Measurements from ENCODE around the gene NNT. TPM values are rescaled to one million over a fixed set of nuclear protein-coding genes. Genes with fewer than 3 reads are reported as not detected.

NNT gene
- total and polyA plus RNA-seq, 3 experiments from 2014 or later: 43.5 to 87.3 (median 79.7) TPM

- H3K4me3 Mint-ChIP-seq: peak overlapping the region in 1 of 7 donors; percentile 66
- CTCF ChIA-PET: interaction anchor here (0.8 kb wide), 1 partner anchor 72 kb away, joined by 3 read pairs; no protein-coding TSS in a partner anchor
Measured at GRCh38 chr5:43560128-43560527, 42.9 kb upstream of the NNT start.

GRCh38 chr5:43561356-43561755 lies 41.6 kb upstream of the NNT start:
- Histone ChIP-seq H3K4me1 (ENCODE audit: insufficient read depth, low read length) (no peaks in the 10 kb centered on the region), H3K27me3 (ENCODE audit: insufficient read depth, low read length, poor library complexity, severe bottlenecking) (no peaks in the 10 kb centered on the region), H3K4me3 (ENCODE audit: low read length) (no peak overlapping the region), H3K36me3 (ENCODE audit: insufficient read depth, low read length) (no peaks in the 10 kb centered on the region), H3K9me3 (ENCODE audit: low read length) (no peaks in the 10 kb centered on the region), H3K27ac (ENCODE audit: low read depth, low read length) (no peak overlapping the region)
- Mint-ChIP-seq H3K36me3 (peaks cover 0 to 4% (median 0%) of the 10 kb centered on the region in 3 donors), H3K27me3 (peaks cover 0 to 10% of the 10 kb centered on the region in 2 donors), H3K9me3 (no peaks in the 10 kb centered on the region), H3K4me3 (no peak overlapping the region), H3K4me1 (peaks cover 10 to 12% (median 10%) of the 10 kb centered on the region in 3 donors), H3K27ac (no peak overlapping the region)
- no peak for DNase-seq
- CTCF ChIA-PET: no interaction called here
- POLR2A ChIA-PET: no interaction called here

More at GRCh38 chr5:43560128-43560527, 42.9 kb upstream of the NNT start:
- Mint-ChIP-seq H3K36me3 (peaks cover 0 to 11% (median 0%) of the 10 kb centered on the region in 3 donors), H3K27me3 (peaks cover 1 to 7% of the 10 kb centered on the region in 2 donors), H3K9me3 (no peaks in the 10 kb centered on the region), H3K4me1 (peaks cover 10 to 18% (median 12%) of the 10 kb centered on the region in 3 donors), H3K27ac (peak overlapping the region in 1 of 8 donors; percentile 46)
- Histone ChIP-seq H3K4me1 (ENCODE audit: insufficient read depth, low read length) (peaks cover 9% of the 10 kb centered on the region), H3K4me3 (ENCODE audit: low read length) (no peak overlapping the region), H3K27ac (ENCODE audit: low read depth, low read length) (no peak overlapping the region), H3K27me3 (ENCODE audit: insufficient read depth, low read length, poor library complexity, severe bottlenecking) (no peaks in the 10 kb centered on the region), H3K36me3 (ENCODE audit: insufficient read depth, low read length) (no peaks in the 10 kb centered on the region), H3K9me3 (ENCODE audit: low read length) (no peaks in the 10 kb centered on the region)
- POLR2A ChIA-PET: no interaction called here
- no peak for DNase-seq

- Histone ChIP-seq H3K27ac (ENCODE audit: low read depth, low read length) (no peak overlapping the region), H3K4me1 (ENCODE audit: insufficient read depth, low read length) (no peaks in the 10 kb centered on the region), H3K9me3 (ENCODE audit: low read length) (no peaks in the 10 kb centered on the region), H3K4me3 (ENCODE audit: low read length) (no peak overlapping the region), H3K27me3 (ENCODE audit: insufficient read depth, low read length, poor library complexity, severe bottlenecking) (no peaks in the 10 kb centered on the region), H3K36me3 (ENCODE audit: insufficient read depth, low read length) (no peaks in the 10 kb centered on the region)
- no peak for DNase-seq
- H3K9me3 Mint-ChIP-seq: no peaks in the 10 kb centered on the region
- no peak overlapping the region for H3K4me3 Mint-ChIP-seq
- ChIA-PET CTCF (interaction anchor here (1.8 kb wide), 1 partner anchor 11 kb away, joined by 3 read pairs; no protein-coding TSS in a partner anchor), POLR2A (no interaction called here)
- no peaks in the 10 kb centered on the region for H3K36me3 Mint-ChIP-seq
- peaks cover 0 to 12% of the 10 kb centered on the region in 2 donors for H3K27me3 Mint-ChIP-seq
- H3K4me1 Mint-ChIP-seq: peaks cover 2 to 4% (median 3%) of the 10 kb centered on the region in 3 donors
- H3K27ac Mint-ChIP-seq: no peak overlapping the region
Measured at GRCh38 chr5:43563321-43563720, 39.7 kb upstream of the NNT start.

- H3K9me3 ChIP-seq (ENCODE audit: low read length): no peaks in the 10 kb centered on the region
- no peaks in the 10 kb centered on the region for H3K36me3 Mint-ChIP-seq
- H3K27ac ChIP-seq (ENCODE audit: low read depth, low read length): no peak overlapping the region
- ChIA-PET POLR2A (no interaction called here), CTCF (interaction anchor here (1.8 kb wide), 1 partner anchor 10 kb away, joined by 3 read pairs; no protein-coding TSS in a partner anchor)
- no peaks in the 10 kb centered on the region for H3K4me1 ChIP-seq (ENCODE audit: insufficient read depth, low read length)
- H3K4me1 Mint-ChIP-seq: no peaks in the 10 kb centered on the region
- no peaks in the 10 kb centered on the region for H3K36me3 ChIP-seq (ENCODE audit: insufficient read depth, low read length)
- H3K4me3 Mint-ChIP-seq: no peak overlapping the region
- no peak overlapping the region for H3K27ac Mint-ChIP-seq
- H3K9me3 Mint-ChIP-seq: no peaks in the 10 kb centered on the region
- H3K27me3 Mint-ChIP-seq: peaks cover 0 to 12% of the 10 kb centered on the region in 2 donors
- no peak for DNase-seq
- no peak overlapping the region for H3K4me3 ChIP-seq (ENCODE audit: low read length)
- no peaks in the 10 kb centered on the region for H3K27me3 ChIP-seq (ENCODE audit: insufficient read depth, low read length, poor library complexity, severe bottlenecking)
Measured at GRCh38 chr5:43564289-43564850, 38.6 kb upstream of the NNT start.

GRCh38 chr5:43565043-43565442 lies 37.9 kb upstream of the NNT start:
- H3K27ac Mint-ChIP-seq: no peak overlapping the region
- Histone ChIP-seq H3K27me3 (ENCODE audit: insufficient read depth, low read length, poor library complexity, severe bottlenecking) (no peaks in the 10 kb centered on the region), H3K4me1 (ENCODE audit: insufficient read depth, low read length) (no peaks in the 10 kb centered on the region), H3K4me3 (ENCODE audit: low read length) (no peak overlapping the region), H3K9me3 (ENCODE audit: low read length) (no peaks in the 10 kb centered on the region), H3K27ac (ENCODE audit: low read depth, low read length) (no peak overlapping the region), H3K36me3 (ENCODE audit: insufficient read depth, low read length) (no peaks in the 10 kb centered on the region)
- no peak for DNase-seq
- H3K36me3 Mint-ChIP-seq: peaks cover 0 to 1% (median 0%) of the 10 kb centered on the region in 3 donors
- no peaks in the 10 kb centered on the region for H3K4me1 Mint-ChIP-seq
- H3K27me3 Mint-ChIP-seq: peaks cover 0 to 12% of the 10 kb centered on the region in 2 donors
- H3K4me3 Mint-ChIP-seq: peak overlapping the region in 1 of 7 donors; percentile 64
- no peaks in the 10 kb centered on the region for H3K9me3 Mint-ChIP-seq
- ChIA-PET CTCF (interaction anchor here (1.8 kb wide), 1 partner anchor 9 kb away, joined by 3 read pairs; no protein-coding TSS in a partner anchor), POLR2A (no interaction called here)

- POLR2A ChIA-PET: no interaction called here
- CTCF ChIA-PET: interaction anchor here (1.2 kb wide), 1 partner anchor 12 kb away, joined by 3 read pairs; no protein-coding TSS in a partner anchor
Measured at GRCh38 chr5:43567967-43568366, 35.0 kb upstream of the NNT start.

GRCh38 chr5:43569236-43569746 lies 33.7 kb upstream of the NNT start:
- Histone ChIP-seq H3K4me1 (ENCODE audit: insufficient read depth, low read length) (no peaks in the 10 kb centered on the region), H3K36me3 (ENCODE audit: insufficient read depth, low read length) (no peaks in the 10 kb centered on the region), H3K27ac (ENCODE audit: low read depth, low read length) (no peak overlapping the region), H3K4me3 (ENCODE audit: low read length) (no peak overlapping the region), H3K27me3 (ENCODE audit: insufficient read depth, low read length, poor library complexity, severe bottlenecking) (no peaks in the 10 kb centered on the region), H3K9me3 (ENCODE audit: low read length) (no peaks in the 10 kb centered on the region)
- H3K4me3 Mint-ChIP-seq: no peak overlapping the region
- no peaks in the 10 kb centered on the region for H3K9me3 Mint-ChIP-seq
- no peaks in the 10 kb centered on the region for H3K4me1 Mint-ChIP-seq
- ChIA-PET POLR2A (no interaction called here), CTCF (no interaction called here)
- no peak for DNase-seq
- peaks cover 0 to 5% of the 10 kb centered on the region in 2 donors for H3K27me3 Mint-ChIP-seq
- H3K36me3 Mint-ChIP-seq: peaks cover 0 to 4% (median 2%) of the 10 kb centered on the region in 3 donors
- H3K27ac Mint-ChIP-seq: no peak overlapping the region

More at GRCh38 chr5:43567967-43568366, 35.0 kb upstream of the NNT start:
- Histone ChIP-seq H3K9me3 (ENCODE audit: low read length) (no peaks in the 10 kb centered on the region), H3K27me3 (ENCODE audit: insufficient read depth, low read length, poor library complexity, severe bottlenecking) (no peaks in the 10 kb centered on the region), H3K27ac (ENCODE audit: low read depth, low read length) (no peak overlapping the region), H3K4me1 (ENCODE audit: insufficient read depth, low read length) (no peaks in the 10 kb centered on the region), H3K4me3 (ENCODE audit: low read length) (no peak overlapping the region), H3K36me3 (ENCODE audit: insufficient read depth, low read length) (no peaks in the 10 kb centered on the region)
- Mint-ChIP-seq H3K36me3 (peaks cover 0 to 4% (median 2%) of the 10 kb centered on the region in 3 donors), H3K4me3 (no peak overlapping the region), H3K9me3 (no peaks in the 10 kb centered on the region), H3K27me3 (peaks cover 0 to 5% of the 10 kb centered on the region in 2 donors), H3K4me1 (no peaks in the 10 kb centered on the region), H3K27ac (peak overlapping the region in 1 of 8 donors; percentile 84)
- no peak for DNase-seq

- Histone ChIP-seq H3K9me3 (ENCODE audit: low read length) (no peaks in the 10 kb centered on the region), H3K4me1 (ENCODE audit: insufficient read depth, low read length) (no peaks in the 10 kb centered on the region), H3K36me3 (ENCODE audit: insufficient read depth, low read length) (no peaks in the 10 kb centered on the region), H3K27ac (ENCODE audit: low read depth, low read length) (no peak overlapping the region), H3K4me3 (ENCODE audit: low read length) (no peak overlapping the region), H3K27me3 (ENCODE audit: insufficient read depth, low read length, poor library complexity, severe bottlenecking) (no peaks in the 10 kb centered on the region)
- no peak for DNase-seq
- ChIA-PET CTCF (no interaction called here), POLR2A (no interaction called here)
- Mint-ChIP-seq H3K4me1 (no peaks in the 10 kb centered on the region), H3K27me3 (peaks cover 0 to 5% of the 10 kb centered on the region in 2 donors), H3K9me3 (no peaks in the 10 kb centered on the region), H3K27ac (peak overlapping the region in 1 of 8 donors; percentile 18), H3K36me3 (peaks cover 8 to 9% (median 8%) of the 10 kb centered on the region in 3 donors), H3K4me3 (no peak overlapping the region)
Measured at GRCh38 chr5:43570450-43571158, 32.4 kb upstream of the NNT start.

Data from CD8-positive, alpha-beta memory T cell (primary cell).